ENCODE data around the gene SPACA6. TPM values are rescaled to one million over a fixed set of nuclear protein-coding genes. Genes with fewer than 3 reads are reported as not detected.

Gene SPACA6
- total and polyA plus RNA-seq, 8 donors, result 13.5 to 27.3 (median 20.1) TPM

DNA sequence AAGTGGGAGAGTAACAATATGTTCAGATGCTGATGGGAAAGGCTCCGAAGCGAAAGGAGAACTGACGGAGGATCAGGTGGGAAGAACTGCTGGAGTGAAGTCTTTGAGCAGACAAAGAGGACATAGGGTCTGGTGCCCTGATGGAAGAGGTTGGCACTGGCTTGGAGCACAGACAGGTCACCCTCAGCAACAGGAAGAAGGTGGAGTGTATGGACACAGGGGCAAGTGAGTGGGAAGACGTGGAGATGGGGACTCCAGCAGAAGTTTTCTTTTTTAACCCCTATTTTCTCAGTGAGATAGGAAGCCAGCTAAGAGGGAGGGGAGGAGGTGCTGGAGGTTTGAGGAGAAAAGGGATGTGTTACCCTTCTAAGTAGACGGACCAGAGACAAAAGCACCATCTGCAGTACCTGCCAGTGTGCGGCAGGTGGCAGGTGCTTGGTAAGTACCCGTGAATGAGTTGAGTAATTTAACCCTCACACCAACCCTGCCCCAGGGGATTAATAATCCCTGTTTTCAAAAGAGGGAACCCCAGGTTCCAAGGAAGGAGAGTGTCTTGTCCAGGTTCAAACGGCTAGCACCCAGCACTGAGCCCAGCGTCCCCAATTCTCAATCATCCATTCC is 19.4 kb downstream of the SPACA6 start:
- H3K4me3 ChIP-seq, result no peak overlapping the region
- no peak overlapping the region for H3K27ac ChIP-seq
- no peaks in the 10 kb centered on the region for H3K4me1 ChIP-seq
- intact Hi-C loops (cut with DNase I), result no loop called here
- peak; percentile 58 for ATAC-seq
- H3K9me3 ChIP-seq, result no peaks in the 10 kb centered on the region
- TF ChIP-seq, protein P1, sequence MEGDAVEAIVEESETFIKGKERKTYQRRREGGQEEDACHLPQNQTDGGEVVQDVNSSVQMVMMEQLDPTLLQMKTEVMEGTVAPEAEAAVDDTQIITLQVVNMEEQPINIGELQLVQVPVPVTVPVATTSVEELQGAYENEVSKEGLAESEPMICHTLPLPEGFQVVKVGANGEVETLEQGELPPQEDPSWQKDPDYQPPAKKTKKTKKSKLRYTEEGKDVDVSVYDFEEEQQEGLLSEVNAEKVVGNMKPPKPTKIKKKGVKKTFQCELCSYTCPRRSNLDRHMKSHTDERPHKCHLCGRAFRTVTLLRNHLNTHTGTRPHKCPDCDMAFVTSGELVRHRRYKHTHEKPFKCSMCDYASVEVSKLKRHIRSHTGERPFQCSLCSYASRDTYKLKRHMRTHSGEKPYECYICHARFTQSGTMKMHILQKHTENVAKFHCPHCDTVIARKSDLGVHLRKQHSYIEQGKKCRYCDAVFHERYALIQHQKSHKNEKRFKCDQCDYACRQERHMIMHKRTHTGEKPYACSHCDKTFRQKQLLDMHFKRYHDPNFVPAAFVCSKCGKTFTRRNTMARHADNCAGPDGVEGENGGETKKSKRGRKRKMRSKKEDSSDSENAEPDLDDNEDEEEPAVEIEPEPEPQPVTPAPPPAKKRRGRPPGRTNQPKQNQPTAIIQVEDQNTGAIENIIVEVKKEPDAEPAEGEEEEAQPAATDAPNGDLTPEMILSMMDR (IDR thresholded peaks at IDR 0.05), result no peak
- DNase-seq, result no peak
- peaks cover 0 to 21% of the 10 kb centered on the region in 2 donors for H3K27me3 ChIP-seq
- no peaks in the 10 kb centered on the region for H3K36me3 ChIP-seq

DNA sequence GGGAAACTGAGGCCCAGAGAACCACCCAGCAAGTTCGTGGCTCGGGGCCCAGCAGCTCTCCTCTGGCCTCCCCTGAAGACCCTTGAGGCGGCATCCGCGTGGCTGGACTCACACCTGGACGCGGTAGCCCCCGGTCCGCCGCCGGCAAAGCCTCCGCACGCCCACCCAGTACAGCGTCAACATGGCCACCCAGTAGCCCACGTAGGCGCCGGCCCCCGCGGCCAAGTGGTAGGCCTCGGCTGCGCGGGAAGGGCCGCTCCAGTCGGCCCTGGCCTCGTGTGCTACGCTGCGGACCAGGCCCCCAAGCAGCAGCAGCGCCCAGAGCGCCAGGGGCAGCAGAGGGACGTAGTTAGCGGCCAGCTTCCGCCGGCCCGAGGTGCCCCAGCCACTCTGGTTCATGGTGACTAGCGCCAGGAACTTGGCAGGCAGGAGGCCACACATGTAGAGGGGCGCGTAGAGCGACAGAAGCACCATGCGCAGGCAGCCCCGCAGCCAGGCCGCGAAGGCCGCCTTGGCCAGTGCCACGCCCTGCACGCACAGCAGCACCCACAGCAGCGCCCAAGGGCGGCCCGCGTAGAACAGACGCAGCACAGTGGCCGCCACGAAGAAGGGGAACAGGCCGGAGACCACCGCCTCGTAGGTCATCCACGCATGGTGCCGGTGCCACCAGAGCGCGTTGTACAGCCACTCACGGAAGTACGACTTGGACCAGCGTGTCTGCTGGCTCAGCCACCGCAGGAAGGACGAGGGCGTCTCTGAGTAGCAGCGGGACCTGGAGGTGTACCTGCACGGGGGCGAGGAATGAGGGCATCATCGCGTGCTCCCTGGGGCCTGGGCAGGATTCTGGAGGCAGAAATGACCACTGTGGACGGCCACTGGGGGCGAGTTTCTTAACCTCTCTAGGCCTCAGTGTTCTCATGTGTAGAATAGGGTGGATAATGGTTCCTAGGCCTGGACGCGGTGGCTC is 20.5 kb downstream of the SPACA6 start:
- H3K27ac ChIP-seq, result no peak overlapping the region
- H3K27me3 ChIP-seq, result peaks cover 4 to 31% of the 10 kb centered on the region in 2 donors
- ATAC-seq (no peak), DNase-seq (no peak)
- TF ChIP-seq, protein P1 (IDR thresholded peaks at IDR 0.05), result no peak
- no peaks in the 10 kb centered on the region for H3K36me3 ChIP-seq
- no peak overlapping the region for H3K4me3 ChIP-seq
- intact Hi-C loops (cut with DNase I), result no loop called here
- H3K4me1 ChIP-seq, result no peaks in the 10 kb centered on the region
- no peaks in the 10 kb centered on the region for H3K9me3 ChIP-seq

DNA sequence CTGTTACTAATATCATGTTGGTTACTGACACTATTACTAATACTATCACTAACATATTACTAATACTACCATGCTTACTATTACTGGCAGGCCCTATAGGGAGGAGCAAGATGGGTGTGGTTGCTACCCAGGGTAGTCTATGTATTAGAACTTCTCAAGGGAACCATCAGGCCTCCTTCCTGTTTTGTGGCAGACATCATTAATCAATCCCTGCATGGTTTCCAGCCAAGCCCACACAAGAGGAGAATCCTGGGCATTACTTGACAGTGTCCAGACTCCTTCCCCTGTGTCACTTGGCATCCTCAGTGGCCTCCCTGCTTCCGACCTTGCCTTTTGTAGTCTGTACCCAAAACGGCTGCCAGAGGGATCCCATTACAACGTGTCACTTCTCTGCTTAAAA is 21.7 kb downstream of the SPACA6 start:
- Histone ChIP-seq H3K4me3 (no peak overlapping the region), H3K27ac (no peak overlapping the region), H3K4me1 (peaks cover 0 to 6% of the 10 kb centered on the region in 2 donors), H3K36me3 (no peaks in the 10 kb centered on the region), H3K27me3 (peaks cover 17 to 43% of the 10 kb centered on the region in 2 donors), H3K9me3 (no peaks in the 10 kb centered on the region)
- no peak for ATAC-seq
- no peak for DNase-seq
- intact Hi-C loops (cut with DNase I), result no loop called here
- TF ChIP-seq, protein P1 (IDR thresholded peaks at IDR 0.05), result no peak

DNA sequence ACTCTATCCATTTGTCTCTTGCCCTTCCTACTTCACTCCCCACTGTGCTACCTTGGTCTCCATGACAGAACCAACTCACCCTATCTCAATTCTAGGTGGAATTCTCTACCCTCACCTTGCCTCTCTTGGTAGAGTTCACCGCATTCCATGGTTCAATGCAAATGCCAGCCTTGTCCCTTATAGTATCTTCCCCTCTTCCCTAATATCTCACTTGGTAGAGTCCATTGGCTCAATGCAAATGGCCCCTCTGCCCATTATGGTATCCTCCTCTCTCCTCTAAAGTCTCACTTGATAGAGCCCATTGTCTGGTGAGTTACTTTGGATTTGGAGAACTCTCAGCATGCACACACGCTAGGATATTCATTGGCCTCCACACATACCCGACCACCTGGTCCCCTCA is 22.7 kb downstream of the SPACA6 start:
- no peak for ATAC-seq
- Histone ChIP-seq H3K4me1 (peaks cover 0 to 6% of the 10 kb centered on the region in 2 donors), H3K27me3 (peaks cover 27 to 53% of the 10 kb centered on the region in 2 donors), H3K36me3 (no peaks in the 10 kb centered on the region), H3K27ac (no peak overlapping the region), H3K9me3 (no peaks in the 10 kb centered on the region), H3K4me3 (no peak overlapping the region)
- TF ChIP-seq, protein P1 (IDR thresholded peaks at IDR 0.05), result no peak
- DNase-seq, result no peak
- intact Hi-C loops (cut with DNase I), result no loop called here

DNA sequence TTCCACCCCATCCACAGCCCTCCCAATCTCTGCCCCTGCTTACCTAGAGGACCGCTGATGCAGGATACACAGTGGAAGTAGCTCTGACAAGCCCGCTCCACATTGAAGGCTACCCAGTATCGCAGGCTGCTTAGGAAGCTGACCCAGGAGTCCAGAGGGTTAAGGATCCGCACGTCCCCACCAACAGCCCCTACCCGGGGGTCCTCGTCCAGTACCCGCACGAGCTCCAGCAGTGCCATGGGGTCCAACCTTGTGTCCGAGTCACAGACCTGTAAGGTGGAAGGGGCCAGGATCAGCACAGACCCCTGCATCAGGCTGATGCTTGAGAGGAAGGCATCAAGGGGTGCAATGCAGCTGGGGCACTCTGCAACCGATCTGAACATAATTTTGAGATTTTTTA is 23.8 kb downstream of the SPACA6 start:
- peaks cover 34 to 64% of the 10 kb centered on the region in 2 donors for H3K27me3 ChIP-seq
- no peaks in the 10 kb centered on the region for H3K9me3 ChIP-seq
- DNase-seq (no peak), ATAC-seq (no peak)
- intact Hi-C loops (cut with DNase I), result no loop called here
- TF ChIP-seq, protein P1 (IDR thresholded peaks at IDR 0.05), result no peak
- no peaks in the 10 kb centered on the region for H3K36me3 ChIP-seq
- peaks cover 0 to 6% of the 10 kb centered on the region in 2 donors for H3K4me1 ChIP-seq
- H3K4me3 ChIP-seq, result no peak overlapping the region
- H3K27ac ChIP-seq, result no peak overlapping the region

All from left lung (tissue), 10 donors.